Testis (tissue), 2 donors: ENCODE results near the gene KRT39.

Experiments
- POLR2A ChIP-seq: fragments of 450-650 bp; IDR thresholded peaks from one replicate; pipeline ENCODE4 v1.6.1; 2017; ENCODE audit warnings: antibody characterized with exemption, mild to moderate bottlenecking, moderate library complexity
- TF ChIP-seq, protein P1 (sequence below), 3 experiments: fragments of 450-650 bp in 2 of 3; fragments of 200-600 bp in 1 of 3; sonication (generic) in 1 of 3; IDR thresholded peaks; one replicate each; pipeline ENCODE4 v1.5.1; 2016 to 2019; ENCODE audit warnings: antibody characterized with exemption in 3 of 3, mild to moderate bottlenecking in 2 of 3, moderate library complexity in 1 of 3

DNA sequence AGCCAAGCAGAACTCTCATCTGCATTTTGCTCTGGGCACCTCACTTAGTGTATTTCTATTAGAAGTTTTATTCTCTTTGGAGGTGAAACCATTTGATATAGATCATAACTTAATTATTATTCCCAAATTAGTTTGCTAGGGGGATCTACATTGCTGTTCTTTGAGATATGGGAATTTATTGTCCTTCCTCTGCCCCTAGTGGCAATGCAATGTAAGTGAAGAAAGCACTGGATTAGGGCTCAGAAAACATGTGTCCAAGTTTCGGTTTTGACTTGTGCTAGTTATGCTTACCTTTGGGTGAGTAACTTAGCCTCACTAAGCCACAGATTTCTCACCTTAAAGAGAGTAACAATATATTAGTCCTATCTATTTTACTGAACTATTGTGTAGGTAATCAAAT is 2.9 kb downstream of the KRT39 start:
- TF ChIP-seq, protein P1, sequence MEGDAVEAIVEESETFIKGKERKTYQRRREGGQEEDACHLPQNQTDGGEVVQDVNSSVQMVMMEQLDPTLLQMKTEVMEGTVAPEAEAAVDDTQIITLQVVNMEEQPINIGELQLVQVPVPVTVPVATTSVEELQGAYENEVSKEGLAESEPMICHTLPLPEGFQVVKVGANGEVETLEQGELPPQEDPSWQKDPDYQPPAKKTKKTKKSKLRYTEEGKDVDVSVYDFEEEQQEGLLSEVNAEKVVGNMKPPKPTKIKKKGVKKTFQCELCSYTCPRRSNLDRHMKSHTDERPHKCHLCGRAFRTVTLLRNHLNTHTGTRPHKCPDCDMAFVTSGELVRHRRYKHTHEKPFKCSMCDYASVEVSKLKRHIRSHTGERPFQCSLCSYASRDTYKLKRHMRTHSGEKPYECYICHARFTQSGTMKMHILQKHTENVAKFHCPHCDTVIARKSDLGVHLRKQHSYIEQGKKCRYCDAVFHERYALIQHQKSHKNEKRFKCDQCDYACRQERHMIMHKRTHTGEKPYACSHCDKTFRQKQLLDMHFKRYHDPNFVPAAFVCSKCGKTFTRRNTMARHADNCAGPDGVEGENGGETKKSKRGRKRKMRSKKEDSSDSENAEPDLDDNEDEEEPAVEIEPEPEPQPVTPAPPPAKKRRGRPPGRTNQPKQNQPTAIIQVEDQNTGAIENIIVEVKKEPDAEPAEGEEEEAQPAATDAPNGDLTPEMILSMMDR (IDR thresholded peaks at IDR 0.05) = peak; percentile 17 to 72 (median 56)
- no peak for TF ChIP-seq POLR2A
